HG03469 (cell line): ENCODE data around the gene NIN.
"Not testable (repeated sequence)": the region's sequence is repeated elsewhere in the genome, so short reads cannot be mapped to it uniquely, and the experiment has no call there.

Source experiments
- ATAC-seq: cut with Tn5 transposase; IDR thresholded peaks from one replicate; pipeline ENCODE4 v1.9.1; 2021; ENCODE audit warnings: mild to moderate bottlenecking, moderate library complexity, moderate number of reproducible peaks; ENCODE audit not compliant: unreplicated experiment

Gene NIN

GRCh38 chr14:50821510-50822464, 9.2 kb downstream of the NIN start:
- ATAC-seq = no peak

DNA sequence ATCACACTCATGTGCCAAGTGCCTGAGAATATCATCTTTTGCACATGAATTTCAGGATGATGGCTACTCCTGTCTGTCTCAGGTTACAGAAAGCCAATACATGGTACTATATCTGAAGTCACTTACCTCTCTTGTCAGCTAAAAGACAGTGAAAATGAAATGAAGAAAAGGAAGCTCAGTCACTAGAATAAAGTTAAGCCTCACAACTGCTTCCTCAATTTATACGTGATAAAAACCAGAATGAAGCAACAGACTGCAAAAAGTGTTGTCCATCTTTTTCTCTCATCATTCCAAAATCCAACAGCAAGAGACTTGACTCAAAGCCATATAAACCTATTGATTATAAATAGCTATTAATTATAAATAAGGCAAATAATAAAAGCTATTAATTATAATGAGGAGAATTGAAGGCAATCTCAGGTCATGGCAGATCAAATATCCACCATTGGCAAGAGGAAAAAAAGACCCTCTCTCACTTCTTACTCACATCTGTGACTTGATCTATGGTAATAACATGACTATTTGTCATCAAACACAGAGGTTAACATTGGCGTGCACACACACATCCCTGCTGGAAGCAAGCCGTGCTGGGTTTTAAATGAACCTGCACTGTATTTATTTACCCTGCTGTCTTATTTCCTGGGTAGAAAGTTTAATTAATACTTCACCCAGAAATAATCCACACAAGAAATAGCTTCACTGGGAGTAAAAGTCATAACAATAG, 10.0 kb downstream of the NIN start:
- ATAC-seq = no peak

DNA sequence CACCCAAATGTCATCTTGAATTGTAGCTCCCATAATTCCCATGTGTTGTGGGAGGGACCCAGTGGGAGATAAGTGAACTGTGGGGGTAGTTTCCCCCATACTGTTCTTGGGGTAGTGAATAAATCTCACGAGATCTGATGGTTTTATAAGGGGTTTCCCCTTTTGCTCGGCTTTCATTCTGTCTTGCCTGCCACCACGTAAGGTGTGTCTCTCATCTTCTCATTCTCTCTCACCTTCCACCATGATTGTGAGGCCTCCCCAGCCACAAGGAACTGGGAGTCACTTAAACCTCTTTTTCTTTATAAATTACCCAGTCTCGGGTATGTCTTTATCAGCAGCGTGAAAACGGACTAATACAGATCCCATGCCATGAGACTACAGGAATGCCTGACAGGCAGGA, 11.7 kb downstream of the NIN start:
- not testable (repeated sequence) for ATAC-seq

DNA sequence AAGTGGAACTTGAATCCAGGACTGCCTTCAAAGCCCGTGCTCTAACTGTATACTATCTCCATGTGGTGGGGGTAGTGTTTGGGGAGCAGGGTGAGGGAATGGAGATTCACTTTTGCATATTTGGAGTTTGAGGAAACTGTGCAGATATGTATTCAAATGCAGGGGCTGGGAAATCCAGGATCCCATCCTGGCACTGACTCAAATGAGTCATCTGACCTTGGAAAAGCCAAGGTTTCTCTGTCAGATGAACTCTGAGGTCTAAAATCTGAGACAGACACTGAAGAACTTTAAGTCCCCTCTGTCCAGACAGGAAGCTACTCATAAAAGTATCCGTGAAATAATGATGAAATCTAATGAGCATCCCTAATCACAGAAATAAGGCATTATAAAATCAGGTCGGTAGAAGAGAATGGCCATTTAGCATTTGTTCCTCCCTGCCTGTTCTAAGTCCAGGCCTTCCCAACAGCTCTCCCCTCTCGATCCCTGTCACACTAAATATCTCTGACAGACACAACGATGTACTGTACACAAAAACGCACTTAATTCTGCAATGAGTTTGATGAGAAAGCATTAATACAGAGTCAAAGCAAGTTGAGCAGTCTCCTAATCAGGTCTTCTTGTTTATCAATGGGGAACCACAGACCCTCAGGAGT, 14.4 kb downstream of the NIN start:
- ATAC-seq = no peak

- not testable (repeated sequence) for ATAC-seq
Observed at GRCh38 chr14:50815526-50815925, 15.4 kb downstream of the NIN start.

DNA sequence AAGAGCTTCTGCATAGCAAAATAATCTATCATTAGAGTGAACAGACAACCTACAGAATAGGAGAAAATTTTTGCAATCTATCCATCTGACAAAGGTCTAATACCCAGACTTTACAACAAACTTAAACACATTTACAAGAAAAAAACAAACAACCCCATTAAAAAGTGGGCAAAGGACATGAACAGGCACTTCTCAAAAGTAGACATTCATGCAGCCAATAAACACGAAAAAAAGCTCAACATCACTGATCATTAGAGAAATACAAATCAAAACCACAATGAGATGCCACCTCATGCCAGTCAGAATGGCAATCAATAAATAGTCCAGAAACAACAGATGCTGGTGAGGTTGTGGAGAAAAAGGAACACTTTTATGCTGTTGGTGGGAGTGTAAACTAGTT, 15.9 kb downstream of the NIN start:
- ATAC-seq = not testable (repeated sequence)

GRCh38 chr14:50814161-50814560, 16.8 kb downstream of the NIN start:
- no peak for ATAC-seq

- ATAC-seq = peak; percentile 57
Observed at GRCh38 chr14:50813544-50813863, 17.5 kb downstream of the NIN start.

- no peak for ATAC-seq
Observed at GRCh38 chr14:50812856-50813543, 18.0 kb downstream of the NIN start.

DNA sequence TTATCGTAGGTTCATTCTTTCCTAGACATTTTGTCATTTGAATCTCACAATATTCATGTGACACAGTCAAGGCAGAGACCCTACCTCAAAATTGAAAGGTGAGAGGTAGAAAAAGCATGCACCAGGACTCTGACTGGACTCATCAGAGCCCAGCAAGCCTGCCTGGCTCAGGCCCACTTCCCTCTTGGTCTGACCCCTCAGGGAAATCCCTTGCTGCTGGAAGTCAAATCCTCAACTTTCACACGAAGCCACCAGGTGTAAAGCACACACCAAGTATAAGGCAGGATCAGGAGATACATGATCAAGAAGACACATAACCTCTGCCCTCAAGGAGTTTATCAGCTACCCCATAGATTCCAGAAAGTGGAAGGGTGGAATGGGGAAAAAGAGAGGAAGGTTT, 18.8 kb downstream of the NIN start:
- ATAC-seq = no peak

DNA sequence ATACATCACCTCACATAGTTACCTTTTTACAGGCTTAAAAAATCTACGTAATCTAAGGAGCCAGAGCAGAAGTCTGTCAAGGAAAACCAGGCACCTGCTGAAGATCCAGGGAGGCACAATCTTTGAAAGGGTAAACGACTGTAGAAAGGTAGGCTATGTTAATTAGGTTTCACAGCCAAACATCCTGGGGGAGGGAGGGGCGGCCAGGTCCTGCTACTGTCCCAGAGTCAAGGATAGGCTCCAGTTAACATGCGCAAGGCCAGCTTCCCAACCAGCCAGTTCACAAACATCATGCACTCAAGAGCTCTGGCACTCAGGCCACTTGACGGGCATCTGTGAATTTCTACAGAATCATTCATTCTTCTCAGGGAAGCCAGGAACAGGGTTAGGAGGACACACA, 22.9 kb downstream of the NIN start:
- no peak for ATAC-seq

GRCh38 chr14:50806241-50806933, 24.6 kb downstream of the NIN start:
- no peak for ATAC-seq

- no peak for ATAC-seq
Observed at GRCh38 chr14:50805396-50805795, 25.6 kb downstream of the NIN start.

- no peak for ATAC-seq
Observed at GRCh38 chr14:50804181-50804721, 26.7 kb downstream of the NIN start.

GRCh38 chr14:50801706-50802105, 29.3 kb downstream of the NIN start:
- no peak for ATAC-seq

GRCh38 chr14:50800032-50800431, 30.9 kb downstream of the NIN start:
- ATAC-seq = no peak

GRCh38 chr14:50798048-50798421, 32.9 kb downstream of the NIN start:
- peak; percentile 80 for ATAC-seq

DNA sequence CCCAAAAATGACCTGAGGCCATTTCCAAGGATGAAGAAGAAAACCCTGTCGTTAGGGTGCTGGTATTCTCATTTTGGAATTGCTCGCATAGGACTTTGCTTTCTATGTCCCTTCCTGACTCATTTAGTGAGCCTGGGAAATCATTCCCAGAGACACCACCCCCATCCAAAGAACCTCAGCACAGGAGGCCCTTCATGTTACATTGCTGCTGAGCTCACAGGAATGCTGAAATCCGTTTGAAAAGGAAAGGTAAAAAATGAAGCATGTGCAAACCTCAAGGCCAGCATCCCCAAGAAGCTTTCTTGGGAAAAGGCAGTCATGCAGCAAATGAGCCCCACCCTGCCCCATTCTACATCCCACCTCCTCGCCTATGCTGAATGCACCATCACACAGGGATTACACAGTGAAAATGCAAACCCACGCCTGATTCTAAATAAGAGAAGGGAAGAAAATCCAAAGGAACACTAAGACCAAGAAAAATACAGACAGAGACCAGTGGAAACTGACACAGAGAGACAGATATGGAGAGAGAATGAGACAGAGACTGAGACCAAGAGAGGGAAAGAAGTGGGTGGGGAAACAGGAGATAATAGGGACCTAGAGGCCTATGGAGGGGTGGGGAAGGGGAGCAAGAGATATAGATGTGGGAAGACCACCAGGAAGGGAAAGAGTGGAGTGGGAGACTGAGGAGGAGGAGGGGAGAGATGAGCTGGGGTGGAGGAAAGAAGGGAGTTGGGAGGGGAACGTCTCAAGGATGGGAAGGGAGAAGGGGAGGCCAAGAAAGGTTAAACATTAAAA, 33.5 kb downstream of the NIN start:
- ATAC-seq = no peak

- no peak for ATAC-seq
Observed at GRCh38 chr14:50796390-50796789, 34.6 kb downstream of the NIN start.
